Thyroid gland (tissue), 4 donors: ENCODE measurements around the gene JAKMIP2.

Source experiments
- CTCF ChIP-seq, 6 experiments: fragments of 200-600 bp in 3 of 6; fragments of 450-650 bp in 3 of 6; sonication (generic) in 3 of 6; IDR thresholded peaks; one replicate each; pipeline ENCODE4 v1.5.1; 2016 to 2019; ENCODE audit warnings: antibody characterized with exemption in 6 of 6, mild to moderate bottlenecking in 2 of 6, inconsistent platforms in 1 of 6, moderate library complexity in 1 of 6
- POLR2A ChIP-seq, 2 donors: fragments of 450-650 bp; IDR thresholded peaks; one replicate each; pipeline ENCODE4 v1.6.1; 2017; ENCODE audit warnings: antibody characterized with exemption in 2 of 2, mild to moderate bottlenecking in 2 of 2, moderate library complexity in 1 of 2

- no peak for TF ChIP-seq CTCF (IDR thresholded peaks at IDR 0.05)
- no peak for TF ChIP-seq POLR2A (IDR thresholded peaks at IDR 0.05)
These were observed 221.1 kb downstream of the JAKMIP2 start for GRCh38 chr5:147561435-147561834.
